SU-DHL-6 (cell line): ENCODE data around the gene USP21.

Experiments used
- H2AFZ ChIP-seq: fragments of 200-600 bp; sonication (generic); 2 replicates; pipeline ENCODE4 v1.6.1; 2014; ENCODE audit warnings: low read depth, mild to moderate bottlenecking, moderate library complexity, mixed read lengths, antibody characterized with exemption, low read length; ENCODE audit not compliant: severe bottlenecking
- H3F3A ChIP-seq: fragments of 200-600 bp; shearing (Covaris generic); 2 replicates; pipeline ENCODE4 v1.6.0; 2016; ENCODE audit warnings: antibody characterized with exemption, mild to moderate bottlenecking; ENCODE audit not compliant: insufficient read depth
- H3K27ac ChIP-seq: fragments of 200-600 bp; sonication (generic); 2 replicates; pipeline ENCODE4 v1.5.1; 2016; ENCODE audit warnings: low read depth, mild to moderate bottlenecking, low read length, moderate library complexity, mixed read lengths
- H3K27me3 ChIP-seq: fragments of 200-600 bp; sonication (generic), shearing (Covaris generic); 2 replicates; pipeline ENCODE4 v1.6.0; 2014; ENCODE audit warnings: mild to moderate bottlenecking, low read length
- H3K36me3 ChIP-seq: fragments of 200-600 bp; sonication (generic); 2 replicates; pipeline ENCODE4 v1.6.1; 2014; ENCODE audit warnings: mild to moderate bottlenecking, low read length, mixed read lengths
- H3K4me2 ChIP-seq: fragments of 300-600, 200-600 bp; shearing (Covaris generic), sonication (generic); 2 replicates; pipeline ENCODE4 v1.6.0; 2014; ENCODE audit warnings: low read length, low read depth, mild to moderate bottlenecking; ENCODE audit not compliant: poor library complexity, severe bottlenecking
- H3K4me3 ChIP-seq: fragments of 200-600 bp; sonication (generic); 2 replicates; pipeline ENCODE4 v1.5.1; 2014; ENCODE audit warnings: antibody characterized with exemption, low read length, mild to moderate bottlenecking, mixed read lengths; ENCODE audit not compliant: insufficient read depth, poor library complexity, severe bottlenecking
- H3K79me2 ChIP-seq: fragments of 200-600 bp; sonication (generic); 2 replicates; pipeline ENCODE4 v1.6.1; 2014; ENCODE audit warnings: mild to moderate bottlenecking, low read length, moderate library complexity; ENCODE audit not compliant: insufficient read depth
- H3K9ac ChIP-seq: fragments of 200-600 bp; sonication (generic); 2 replicates; pipeline ENCODE4 v1.7.0; 2014; ENCODE audit warnings: mild to moderate bottlenecking, low read length
- H3K9me2 ChIP-seq: fragments of 200-600 bp; sonication (generic); replicated peaks from 2 replicates; pipeline ENCODE4 v1.6.1; 2014; ENCODE audit warnings: low read length; ENCODE audit not compliant: insufficient read depth
- H3K9me3 ChIP-seq: fragments of 200-600 bp; sonication (generic); 2 replicates; pipeline ENCODE4 v1.6.1; 2014; ENCODE audit warnings: low read length, mixed read lengths; ENCODE audit not compliant: insufficient read depth
- H4K20me1 ChIP-seq: fragments of 200-600 bp; sonication (generic); 2 replicates; pipeline ENCODE4 v1.6.1; 2014; ENCODE audit warnings: low read depth, mild to moderate bottlenecking, antibody characterized with exemption, low read length, moderate library complexity, mixed read lengths
- CTCF ChIP-seq: fragments of 200-600 bp; sonication (generic); IDR thresholded peaks from one replicate; pipeline ENCODE4 v1.5.1; 2017; ENCODE audit warnings: antibody characterized with exemption, mild to moderate bottlenecking, low read length, moderate library complexity; ENCODE audit not compliant: insufficient read depth, poor library complexity, severe bottlenecking
- EZH2phosphoT487 ChIP-seq: fragments of 200-600 bp; sonication (generic), shearing (Covaris generic); conservative IDR thresholded peaks from 2 replicates; pipeline ENCODE4 v1.6.1; 2018; ENCODE audit warnings: mild to moderate bottlenecking, antibody characterized with exemption, low read length, moderate library complexity, mixed read lengths

USP21 gene

DNA sequence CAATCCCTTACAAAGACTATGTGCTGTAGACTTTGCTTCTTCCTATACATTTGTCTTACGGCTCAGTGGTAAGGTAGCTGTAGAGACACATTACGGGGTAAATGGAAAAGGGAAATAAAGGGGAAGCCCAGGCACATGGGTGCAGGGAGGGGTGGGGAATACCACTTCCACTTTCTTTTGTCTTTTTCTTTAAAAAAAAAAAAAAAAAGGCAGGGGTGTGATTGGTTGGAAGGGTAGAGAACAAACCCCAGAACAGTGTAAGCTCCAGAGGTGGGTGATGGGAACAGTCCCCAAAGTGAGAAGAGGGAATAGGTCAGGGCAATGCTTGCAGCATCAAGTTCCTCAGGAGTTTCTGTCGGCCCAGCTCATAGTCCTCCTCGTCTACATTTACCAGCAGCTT lies 37.5 kb upstream of the USP21 start:
- H3K9ac ChIP-seq: no peak overlapping the region
- no peak overlapping the region for H3K4me2 ChIP-seq
- no peak overlapping the region for H3K27ac ChIP-seq

GRCh38 chr1:161122967-161123366 lies 36.3 kb upstream of the USP21 start:
- Histone ChIP-seq H3F3A (0 out of 2 replicates have a peak, but pooled peaks cover 8% of the 10 kb centered on the region), H3K4me3 (no peak overlapping the region), H3K79me2 (peaks cover 12% of the 10 kb centered on the region; the same call in 1 of the 2 replicates), H3K9ac (no peak overlapping the region), H2AFZ (no peak overlapping the region), H3K9me2 (no peaks in the 10 kb centered on the region), H3K4me2 (no peak overlapping the region), H3K27me3 (no peaks in the 10 kb centered on the region), H4K20me1 (no peaks in the 10 kb centered on the region), H3K9me3 (no peaks in the 10 kb centered on the region), H3K27ac (no peak overlapping the region), H3K36me3 (peaks cover 4% of the 10 kb centered on the region; the same call in 1 of the 2 replicates)
- TF ChIP-seq CTCF (no peak), EZH2phosphoT487 (no peak)

More for the DNA sequence above, 37.5 kb upstream of the USP21 start:
- Histone ChIP-seq H3K4me3 (no peak overlapping the region), H3K9me3 (no peaks in the 10 kb centered on the region), H2AFZ (no peak overlapping the region), H4K20me1 (no peaks in the 10 kb centered on the region), H3K79me2 (peaks cover 20% of the 10 kb centered on the region), H3F3A (0 out of 2 replicates have a peak, but pooled peaks cover 8% of the 10 kb centered on the region), H3K9me2 (no peaks in the 10 kb centered on the region), H3K36me3 (0 out of 2 replicates have a peak, but pooled peaks cover 4% of the 10 kb centered on the region), H3K27me3 (no peaks in the 10 kb centered on the region)
- TF ChIP-seq EZH2phosphoT487 (no peak), CTCF (no peak)

GRCh38 chr1:161127649-161128048 lies 31.7 kb upstream of the USP21 start:
- Histone ChIP-seq H4K20me1 (no peaks in the 10 kb centered on the region), H3K9me2 (no peaks in the 10 kb centered on the region), H3K9me3 (no peaks in the 10 kb centered on the region), H3K27me3 (no peaks in the 10 kb centered on the region), H3K36me3 (no peaks in the 10 kb centered on the region; the same call in 1 of the 2 replicates), H3F3A (peaks cover 20% of the 10 kb centered on the region), H2AFZ (no peak overlapping the region), H3K79me2 (peaks cover 13% of the 10 kb centered on the region; the same call in 1 of the 2 replicates), H3K4me3 (no peak overlapping the region), H3K4me2 (no peak overlapping the region), H3K27ac (no peak overlapping the region), H3K9ac (no peak overlapping the region)
- TF ChIP-seq EZH2phosphoT487 (no peak), CTCF (no peak)
